ENCODE measurements around the gene CALB2.

Gene CALB2

DNA sequence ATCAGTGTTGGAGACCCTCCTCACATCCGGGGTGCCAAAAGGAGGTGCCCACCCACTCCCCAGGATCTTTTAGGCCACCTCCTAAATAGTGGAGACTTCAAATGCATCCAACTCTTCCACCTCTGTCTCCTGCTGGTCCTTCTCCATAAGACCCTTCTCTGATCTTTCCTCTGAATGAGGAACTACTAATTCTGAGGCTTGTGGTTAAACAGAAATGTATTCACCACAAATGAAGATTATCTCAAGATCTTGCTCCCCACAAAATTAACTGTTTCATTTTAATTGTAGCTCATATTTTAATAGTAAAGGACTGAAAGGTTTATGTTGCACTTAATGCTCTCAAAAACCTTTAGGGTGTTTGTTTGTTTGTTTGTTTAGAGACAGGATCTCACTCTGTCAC is 49.2 kb downstream of the CALB2 start:
- TF ChIP-seq TCF12 (IDR thresholded peaks at IDR 0.05; ENCODE audit: low read depth) = no peak
- TF ChIP-seq ZBTB7A (IDR thresholded peaks at IDR 0.05; ENCODE audit: low read depth) = no peak
- no peak for TF ChIP-seq TAF1 (IDR thresholded peaks at IDR 0.05; ENCODE audit: low read depth)
- TF ChIP-seq REST (IDR thresholded peaks at IDR 0.05; ENCODE audit: low read depth) = no peak

DNA sequence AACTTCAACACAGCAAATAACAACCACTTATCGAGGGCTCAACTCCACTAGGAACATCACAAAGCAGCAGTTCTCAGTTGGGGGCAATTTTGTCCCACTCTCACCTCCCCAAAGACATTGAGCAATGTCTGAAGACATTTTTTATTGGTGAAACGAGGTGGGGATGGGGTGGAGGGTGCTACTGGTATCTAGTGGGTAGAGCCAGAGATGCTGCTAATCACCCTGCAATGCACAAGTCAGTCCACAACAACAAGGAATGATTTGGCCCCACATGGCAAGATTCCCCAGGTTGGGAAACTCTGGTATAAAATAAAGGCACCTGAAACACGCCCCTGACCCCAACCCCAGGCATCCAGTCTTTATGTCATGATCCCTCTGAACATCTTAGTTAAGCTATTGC is 50.0 kb downstream of the CALB2 start:
- TF ChIP-seq, protein P1, sequence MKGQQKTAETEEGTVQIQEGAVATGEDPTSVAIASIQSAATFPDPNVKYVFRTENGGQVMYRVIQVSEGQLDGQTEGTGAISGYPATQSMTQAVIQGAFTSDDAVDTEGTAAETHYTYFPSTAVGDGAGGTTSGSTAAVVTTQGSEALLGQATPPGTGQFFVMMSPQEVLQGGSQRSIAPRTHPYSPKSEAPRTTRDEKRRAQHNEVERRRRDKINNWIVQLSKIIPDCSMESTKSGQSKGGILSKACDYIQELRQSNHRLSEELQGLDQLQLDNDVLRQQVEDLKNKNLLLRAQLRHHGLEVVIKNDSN (IDR thresholded peaks at IDR 0.05) = no peak
- TF ChIP-seq ZBTB7A (IDR thresholded peaks at IDR 0.05; ENCODE audit: low read depth) (no peak), FOXM1 (IDR thresholded peaks at IDR 0.05; ENCODE audit: borderline replicate concordance, low read depth) (no peak), TCF12 (IDR thresholded peaks at IDR 0.05; ENCODE audit: low read depth) (no peak), RAD21 (IDR thresholded peaks at IDR 0.05; ENCODE audit: low read depth) (no peak), CEBPB (IDR thresholded peaks at IDR 0.05) (no peak), CREB1 (IDR thresholded peaks at IDR 0.05; ENCODE audit: low read depth) (no peak), REST (IDR thresholded peaks at IDR 0.05; ENCODE audit: low read depth) (no peak), TEAD4 (IDR thresholded peaks at IDR 0.05) (no peak), TAF1 (IDR thresholded peaks at IDR 0.05; ENCODE audit: low read depth) (no peak), YY1 (IDR thresholded peaks at IDR 0.05; ENCODE audit: low read depth) (no peak), EP300 (IDR thresholded peaks at IDR 0.05; ENCODE audit: borderline replicate concordance) (no peak), NFIC (IDR thresholded peaks at IDR 0.05) (no peak), EGR1 (IDR thresholded peaks at IDR 0.05) (no peak)
- TF ChIP-seq, protein P2, sequence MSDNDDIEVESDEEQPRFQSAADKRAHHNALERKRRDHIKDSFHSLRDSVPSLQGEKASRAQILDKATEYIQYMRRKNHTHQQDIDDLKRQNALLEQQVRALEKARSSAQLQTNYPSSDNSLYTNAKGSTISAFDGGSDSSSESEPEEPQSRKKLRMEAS (IDR thresholded peaks at IDR 0.05) = no peak

GRCh38 chr16:71409011-71409775 is 50.7 kb downstream of the CALB2 start:
- no peak for TF ChIP-seq ZBTB7A (IDR thresholded peaks at IDR 0.05; ENCODE audit: low read depth)
- no peak for TF ChIP-seq NFIC (IDR thresholded peaks at IDR 0.05)
- TF ChIP-seq, protein P2 (IDR thresholded peaks at IDR 0.05) = no peak
- TF ChIP-seq CREB1 (IDR thresholded peaks at IDR 0.05; ENCODE audit: low read depth) = no peak
- no peak for TF ChIP-seq CEBPB (IDR thresholded peaks at IDR 0.05)
- no peak for TF ChIP-seq FOXM1 (IDR thresholded peaks at IDR 0.05; ENCODE audit: borderline replicate concordance, low read depth)
- no peak for TF ChIP-seq REST (IDR thresholded peaks at IDR 0.05; ENCODE audit: low read depth)
- no peak for TF ChIP-seq EGR1 (IDR thresholded peaks at IDR 0.05)
- no peak for TF ChIP-seq TEAD4 (IDR thresholded peaks at IDR 0.05)
- TF ChIP-seq RAD21 (IDR thresholded peaks at IDR 0.05; ENCODE audit: low read depth) = no peak
- no peak for TF ChIP-seq YY1 (IDR thresholded peaks at IDR 0.05; ENCODE audit: low read depth)
- no peak for TF ChIP-seq TCF12 (IDR thresholded peaks at IDR 0.05; ENCODE audit: low read depth)
- TF ChIP-seq, protein P1 (IDR thresholded peaks at IDR 0.05) = no peak
- TF ChIP-seq TAF1 (IDR thresholded peaks at IDR 0.05; ENCODE audit: low read depth) = no peak
- no peak for TF ChIP-seq EP300 (IDR thresholded peaks at IDR 0.05; ENCODE audit: borderline replicate concordance)

GRCh38 chr16:71410146-71410545 is 51.6 kb downstream of the CALB2 start:
- no peak for TF ChIP-seq EGR1 (IDR thresholded peaks at IDR 0.05)
- TF ChIP-seq FOXM1 (IDR thresholded peaks at IDR 0.05; ENCODE audit: borderline replicate concordance, low read depth) = no peak

All from Ishikawa (cell line).